Stimulated activated CD8-positive, alpha-beta memory T cell treated with anti-CD3 and anti-CD28 coated beads, Interleukin-15, amount 100 ng/mL, for 24 hours (primary cell): Measurements from ENCODE around the gene RELL2.

Experiments used
- DNase-seq: peaks from one replicate; pipeline ENCODE4 v3.0.0-alpha.2; 2020; ENCODE audit warnings: low read depth

The RELL2 gene

GRCh38 chr5:141618804-141619554 is 17.8 kb upstream of the RELL2 start, which contains the start of gene DIAPH1:
Gene DIAPH1, minus strand, starts transcription at chr5:141619000. Its CDS starts 86 bp downstream, at chr5:141618914.
- peak; percentile 96 for DNase-seq

GRCh38 chr5:141623186-141623585 is 13.6 kb upstream of the RELL2 start:
- DNase-seq = no peak

GRCh38 chr5:141623611-141624010 is 13.2 kb upstream of the RELL2 start:
- no peak for DNase-seq

- no peak for DNase-seq
Observed at GRCh38 chr5:141628175-141628788, 8.5 kb upstream of the RELL2 start.

GRCh38 chr5:141630570-141631140 is 6.1 kb upstream of the RELL2 start:
- no peak for DNase-seq

GRCh38 chr5:141632650-141633049 is 4.1 kb upstream of the RELL2 start:
- no peak for DNase-seq

- DNase-seq = no peak
Observed at GRCh38 chr5:141633871-141634561, 2.8 kb upstream of the RELL2 start.

- no peak for DNase-seq
Observed at GRCh38 chr5:141634720-141635119, 2.1 kb upstream of the RELL2 start.

- DNase-seq = no peak
Observed at GRCh38 chr5:141635646-141636045, 1.2 kb upstream of the RELL2 start.

- no peak for DNase-seq
Observed at GRCh38 chr5:141636106-141636412, 738 bp upstream of the RELL2 start.

GRCh38 chr5:141637123-141637766 is 448 bp downstream of the RELL2 start:
- DNase-seq = peak; percentile 29

GRCh38 chr5:141637767-141638419 is 1.1 kb downstream of the RELL2 start:
- DNase-seq = peak; percentile 23

GRCh38 chr5:141638771-141639170 is 2.0 kb downstream of the RELL2 start:
- no peak for DNase-seq

GRCh38 chr5:141639357-141640050 is 2.7 kb downstream of the RELL2 start:
- DNase-seq = no peak

GRCh38 chr5:141640051-141640415 is 3.2 kb downstream of the RELL2 start:
- DNase-seq = no peak

- no peak for DNase-seq
Observed at GRCh38 chr5:141640698-141641097, 3.9 kb downstream of the RELL2 start.

- no peak for DNase-seq
Observed at GRCh38 chr5:141641634-141642267, 5.0 kb downstream of the RELL2 start.

- DNase-seq = no peak
Observed at GRCh38 chr5:141646026-141646425, 9.2 kb downstream of the RELL2 start.

- no peak for DNase-seq
Observed at GRCh38 chr5:141647242-141647641, 10.4 kb downstream of the RELL2 start.

GRCh38 chr5:141647851-141648250 is 11.1 kb downstream of the RELL2 start:
- DNase-seq = no peak
